ENCODE measurements around the gene MYOT. TPM values are rescaled to one million over a fixed set of nuclear protein-coding genes. Genes with fewer than 3 reads are reported as not detected.
A peak's percentile ranks its signal among the peaks of the same experiment; 100 is the strongest.

The MYOT gene
- total RNA-seq, 4 donors from 2014 or later = 16.1 to 52.0 (median 24.3) TPM

GRCh38 chr5:137888466-137888862 is 20.8 kb downstream of the MYOT start:
- no peak for DNase-seq (ENCODE audit: low spot score in 2 of 2)
- no peak for TF ChIP-seq POLR2A (IDR thresholded peaks at IDR 0.05)
- TF ChIP-seq EP300 (IDR thresholded peaks at IDR 0.05) = no peak
- TF ChIP-seq CTCF (IDR thresholded peaks at IDR 0.05) = no peak
- no peaks in the 10 kb centered on the region for H3K27me3 ChIP-seq
- peaks cover 0 to 22% (median 2%) of the 10 kb centered on the region in 4 donors for H3K4me1 ChIP-seq
- H3K27ac ChIP-seq = peak overlapping the region; percentile 82 to 95 (median 84)
- H3K4me3 ChIP-seq = peak overlapping the region; percentile 38 to 61 (median 46)
- H3K36me3 ChIP-seq = no peaks in the 10 kb centered on the region
- 27 to 31% methylated on average over 7 of the region's 7 CpGs for WGBS, 2 donors
- H3K9me3 ChIP-seq = no peaks in the 10 kb centered on the region

GRCh38 chr5:137888863-137889759 is 21.5 kb downstream of the MYOT start, which contains the start of gene PKD2L2:
PKD2L2 (plus strand) TSS chr5:137889457; CDS start chr5:137889492, 35 bp downstream.
- Histone ChIP-seq H3K9me3 (no peaks in the 10 kb centered on the region), H3K27ac (peak within 1 kb of the TSS; percentile 82 to 95 (median 84)), H3K36me3 (no peaks in the 10 kb centered on the region), H3K4me1 (peaks cover 0 to 22% (median 2%) of the 10 kb centered on the region in 4 donors), H3K4me3 (peak within 1 kb of the TSS; percentile 38 to 61 (median 46)), H3K27me3 (no peaks in the 10 kb centered on the region)
- DNase-seq (ENCODE audit: low spot score in 2 of 2) = peak; percentile 49 to 50
- 20 to 29% methylated on average over 35 to 56 of the region's 59 CpGs for WGBS, 2 donors
- TF ChIP-seq CTCF (IDR thresholded peaks at IDR 0.05) (peak in 2 of 5 experiments; percentile 6 to 41), POLR2A (IDR thresholded peaks at IDR 0.05) (peak in 1 of 2 donors; percentile 62), EP300 (IDR thresholded peaks at IDR 0.05) (peak; percentile 30 to 71)

GRCh38 chr5:137890845-137891244 is 23.2 kb downstream of the MYOT start:
- TF ChIP-seq CTCF (IDR thresholded peaks at IDR 0.05) (no peak), EP300 (IDR thresholded peaks at IDR 0.05) (no peak), POLR2A (IDR thresholded peaks at IDR 0.05) (no peak)
- Histone ChIP-seq H3K27me3 (no peaks in the 10 kb centered on the region), H3K4me3 (no peak overlapping the region), H3K36me3 (no peaks in the 10 kb centered on the region), H3K4me1 (peaks cover 0 to 22% (median 2%) of the 10 kb centered on the region in 4 donors), H3K27ac (no peak overlapping the region), H3K9me3 (no peaks in the 10 kb centered on the region)
- WGBS, 2 donors = 88 to 93% methylated on average over 1 of the region's 1 CpG
- no peak for DNase-seq (ENCODE audit: low spot score in 2 of 2)

- no peaks in the 10 kb centered on the region for H3K36me3 ChIP-seq
- DNase-seq (ENCODE audit: low spot score in 2 of 2) = no peak
- H3K9me3 ChIP-seq = no peaks in the 10 kb centered on the region
- H3K27ac ChIP-seq = no peak overlapping the region
- no peak overlapping the region for H3K4me3 ChIP-seq
- WGBS, 2 donors = 88 to 95% methylated on average over 3 of the region's 3 CpGs
- no peaks in the 10 kb centered on the region for H3K27me3 ChIP-seq
- peaks cover 0 to 22% (median 0%) of the 10 kb centered on the region in 4 donors for H3K4me1 ChIP-seq
- TF ChIP-seq CTCF (IDR thresholded peaks at IDR 0.05) = no peak
- no peak for TF ChIP-seq EP300 (IDR thresholded peaks at IDR 0.05)
- no peak for TF ChIP-seq POLR2A (IDR thresholded peaks at IDR 0.05)
Measured at GRCh38 chr5:137891849-137892248, 24.2 kb downstream of the MYOT start.

- Histone ChIP-seq H3K9me3 (no peaks in the 10 kb centered on the region), H3K4me3 (no peak overlapping the region), H3K27ac (no peak overlapping the region), H3K4me1 (peaks cover 0 to 3% (median 0%) of the 10 kb centered on the region in 4 donors), H3K36me3 (no peaks in the 10 kb centered on the region), H3K27me3 (no peaks in the 10 kb centered on the region)
- no peak for DNase-seq (ENCODE audit: low spot score in 2 of 2)
- no peak for TF ChIP-seq POLR2A (IDR thresholded peaks at IDR 0.05)
- no peak for TF ChIP-seq EP300 (IDR thresholded peaks at IDR 0.05)
- TF ChIP-seq CTCF (IDR thresholded peaks at IDR 0.05) = no peak
Measured at GRCh38 chr5:137894586-137894985, 26.9 kb downstream of the MYOT start.

Data from tibial nerve (tissue), 4 donors.